OCI-LY3 (cell line): ENCODE measurements around the gene MAPKBP1.

Source experiments
- H2AFZ ChIP-seq: fragments of 200-600, 300-600 bp; shearing (Covaris generic); 2 replicates; pipeline ENCODE4 v1.6.0; 2014; ENCODE audit warnings: antibody characterized with exemption, low read depth, low read length
- H3K27ac ChIP-seq: fragments of 200-600, 300-600 bp; sonication (generic); 2 replicates; pipeline ENCODE4 v1.5.1; 2014; ENCODE audit warnings: mild to moderate bottlenecking, low read length, moderate library complexity, mixed read lengths
- H3K27me3 ChIP-seq: fragments of 200-600, 300-600 bp; sonication (generic); 2 replicates; pipeline ENCODE4 v1.6.1; 2014; ENCODE audit warnings: low read depth, low read length, mixed read lengths
- H3K36me3 ChIP-seq: fragments of 200-600, 300-600 bp; sonication (generic); replicated peaks from 2 replicates; pipeline ENCODE3; 2014; ENCODE audit warnings: low read depth, low read length, mixed read lengths
- H3K4me1 ChIP-seq: fragments of 300-600, 200-600 bp; sonication (generic); 2 replicates; pipeline ENCODE4 v1.6.1; 2014; ENCODE audit warnings: low read length, mixed read lengths
- H3K4me2 ChIP-seq: fragments of 200-600, 300-600 bp; sonication (generic); 2 replicates; pipeline ENCODE4 v1.6.1; 2014; ENCODE audit warnings: low read length, mixed read lengths
- H3K4me3 ChIP-seq: fragments of 300-600, 200-600 bp; sonication (generic); 2 replicates; pipeline ENCODE4 v1.5.1; 2014; ENCODE audit warnings: antibody characterized with exemption, mild to moderate bottlenecking, low read length, moderate library complexity
- H3K79me2 ChIP-seq: fragments of 300-600, 200-600 bp; shearing (Covaris generic); 2 replicates; pipeline ENCODE4 v1.6.1; 2014; ENCODE audit warnings: mild to moderate bottlenecking, low read length, mixed read lengths
- H3K9ac ChIP-seq: fragments of 300-600, 200-600 bp; shearing (Covaris generic); 2 replicates; pipeline ENCODE4 v1.6.0; 2014; ENCODE audit warnings: mild to moderate bottlenecking, low read length, moderate library complexity
- H3K9me3 ChIP-seq: fragments of 200-600, 300-600 bp; shearing (Covaris generic); 2 replicates; pipeline ENCODE4 v1.6.1; 2014; ENCODE audit warnings: low read length, mixed read lengths; ENCODE audit not compliant: insufficient read depth
- H4K20me1 ChIP-seq: fragments of 200-600, 300-600 bp; sonication (generic); 2 replicates; pipeline ENCODE4 v1.6.1; 2016; ENCODE audit warnings: low read length, mixed read lengths; ENCODE audit not compliant: insufficient read depth
- CTCF ChIP-seq: fragments of 200-600, 300-600 bp; sonication (generic); IDR thresholded peaks from 2 replicates; pipeline ENCODE4 v1.5.1; 2014; ENCODE audit warnings: antibody characterized with exemption, low read length, low read depth
- EZH2phosphoT487 ChIP-seq: fragments of 200-600 bp; shearing (Covaris generic); IDR thresholded peaks from 2 replicates; pipeline ENCODE4 v1.6.1; 2018; ENCODE audit warnings: antibody characterized with exemption, mixed run types, low read depth

The MAPKBP1 gene

GRCh38 chr15:41756198-41756597 is 18.1 kb upstream of the MAPKBP1 start:
- no peak overlapping the region for H3K4me3 ChIP-seq
- H3K4me1 ChIP-seq: no peaks in the 10 kb centered on the region
- H2AFZ ChIP-seq: no peak overlapping the region
- no peak overlapping the region for H3K9ac ChIP-seq
- H3K4me2 ChIP-seq: no peak overlapping the region
- no peak for TF ChIP-seq EZH2phosphoT487
- no peak for TF ChIP-seq CTCF
- no peaks in the 10 kb centered on the region for H3K79me2 ChIP-seq
- H3K27ac ChIP-seq: no peak overlapping the region
- peaks cover 14% of the 10 kb centered on the region for H3K36me3 ChIP-seq
- no peaks in the 10 kb centered on the region for H3K27me3 ChIP-seq
- no peaks in the 10 kb centered on the region for H3K9me3 ChIP-seq
- no peaks in the 10 kb centered on the region for H4K20me1 ChIP-seq

- Histone ChIP-seq H3K4me2 (peak overlapping the region; percentile 89), H3K27me3 (no peaks in the 10 kb centered on the region), H3K4me3 (peak overlapping the region; percentile 92), H3K9ac (peak overlapping the region; percentile 56), H3K36me3 (no peaks in the 10 kb centered on the region), H3K79me2 (peaks cover 17% of the 10 kb centered on the region), H3K9me3 (no peaks in the 10 kb centered on the region), H4K20me1 (no peaks in the 10 kb centered on the region), H2AFZ (no peak overlapping the region), H3K4me1 (peaks cover 24% of the 10 kb centered on the region), H3K27ac (peak overlapping the region; percentile 82)
- no peak for TF ChIP-seq EZH2phosphoT487
- TF ChIP-seq CTCF: peak; percentile 80
These were observed 1.5 kb upstream of the MAPKBP1 start for GRCh38 chr15:41772720-41773331.

- 0 out of 2 replicates have a peak overlapping the region, but pooled peaks have one; percentile 71 for H2AFZ ChIP-seq
- H3K79me2 ChIP-seq: peaks cover 17% of the 10 kb centered on the region
- no peaks in the 10 kb centered on the region for H3K36me3 ChIP-seq
- no peaks in the 10 kb centered on the region for H3K9me3 ChIP-seq
- no peak for TF ChIP-seq EZH2phosphoT487
- no peak for TF ChIP-seq CTCF
- peak overlapping the region; percentile 92 for H3K4me3 ChIP-seq
- peak overlapping the region; percentile 56 for H3K9ac ChIP-seq
- H3K4me2 ChIP-seq: peak overlapping the region; percentile 89
- no peaks in the 10 kb centered on the region for H4K20me1 ChIP-seq
- H3K27ac ChIP-seq: peak overlapping the region; percentile 82
- H3K4me1 ChIP-seq: peaks cover 24% of the 10 kb centered on the region
- no peaks in the 10 kb centered on the region for H3K27me3 ChIP-seq
These were observed 954 bp upstream of the MAPKBP1 start for GRCh38 chr15:41773332-41773728.

- H3K27me3 ChIP-seq: no peaks in the 10 kb centered on the region
- H3K36me3 ChIP-seq: no peaks in the 10 kb centered on the region
- TF ChIP-seq CTCF: no peak
- TF ChIP-seq EZH2phosphoT487: no peak
- H3K79me2 ChIP-seq: peaks cover 17% of the 10 kb centered on the region
- peak overlapping the region; percentile 89 for H3K4me2 ChIP-seq
- peak overlapping the region; percentile 56 for H3K9ac ChIP-seq
- no peaks in the 10 kb centered on the region for H3K9me3 ChIP-seq
- peaks cover 24% of the 10 kb centered on the region for H3K4me1 ChIP-seq
- no peaks in the 10 kb centered on the region for H4K20me1 ChIP-seq
- H3K27ac ChIP-seq: peak overlapping the region; percentile 82
- peak overlapping the region; percentile 92 for H3K4me3 ChIP-seq
- H2AFZ ChIP-seq: 0 out of 2 replicates have a peak overlapping the region, but pooled peaks have one; percentile 71
These were observed 589 bp upstream of the MAPKBP1 start for GRCh38 chr15:41773729-41774061.
